HG02763 (cell line): ENCODE data around the gene BIVM.

ENCODE experiments used
- ATAC-seq: cut with Tn5 transposase; IDR thresholded peaks from one replicate; pipeline ENCODE4 v1.9.1; 2021; ENCODE audit warnings: mild to moderate bottlenecking, moderate library complexity; ENCODE audit not compliant: unreplicated experiment

Gene BIVM

GRCh38 chr13:102877303-102877702, 78.4 kb downstream of the BIVM start:
- no peak for ATAC-seq

- ATAC-seq = no peak
Measured at GRCh38 chr13:102878481-102878880, 79.6 kb downstream of the BIVM start.

- ATAC-seq = no peak
Measured at GRCh38 chr13:102879793-102880499, 81.0 kb downstream of the BIVM start.

- no peak for ATAC-seq
Measured at GRCh38 chr13:102881819-102882686, 83.1 kb downstream of the BIVM start.
